Sigmoid colon (tissue), 7 donors: ENCODE results near the gene EEF1AKMT2. TPM values are rescaled to one million over a fixed set of nuclear protein-coding genes. Genes with fewer than 3 reads are reported as not detected.

Experiments
- DNase-seq: peaks from one replicate; pipeline ENCODE4 v3.0.0-alpha.2; 2019
- H3K27ac ChIP-seq, 4 donors: fragments of 200-600 bp; sonication (generic); one replicate each; pipeline ENCODE4 v1.5.1; 2016 to 2019; ENCODE audit warnings: mild to moderate bottlenecking in 1 of 4
- H3K27me3 ChIP-seq, 3 donors: fragments of 200-600 bp; sonication (generic); one replicate each; pipeline ENCODE4 v1.5.1; 2019; ENCODE audit warnings: mild to moderate bottlenecking in 1 of 3
- H3K36me3 ChIP-seq, 4 donors: fragments of 200-600 bp; sonication (generic); one replicate each; pipeline ENCODE4 v1.5.1; 2016 to 2019
- H3K4me1 ChIP-seq, 4 donors: fragments of 200-600 bp; sonication (generic); one replicate each; pipeline ENCODE4 v1.5.1; 2017 to 2019
- H3K4me3 ChIP-seq, 4 donors: fragments of 200-600 bp; sonication (generic); one replicate each; pipeline ENCODE4 v1.5.1; 2017 to 2019; ENCODE audit warnings: mild to moderate bottlenecking in 2 of 4, moderate library complexity in 1 of 4
- H3K9me3 ChIP-seq, 4 donors: fragments of 200-600 bp in 3 of 4; sonication (generic) in 3 of 4; one replicate each; pipeline versions ENCODE4 v1.5.1 to v1.6.1; 2013 to 2019
- EP300 ChIP-seq, 4 donors: sonication (generic); formaldehyde crosslinking; IDR thresholded peaks; one replicate each; pipeline ENCODE4 v1.6.1; 2017; ENCODE audit warnings: antibody characterized with exemption in 4 of 4
- POLR2A ChIP-seq, 2 donors: fragments of 450-650 bp; IDR thresholded peaks; one replicate each; pipeline ENCODE4 v1.6.1; 2016; ENCODE audit warnings: antibody characterized with exemption in 2 of 2, mild to moderate bottlenecking in 2 of 2, moderate library complexity in 2 of 2
- POLR2AphosphoS5 ChIP-seq, 4 donors: sonication (generic); formaldehyde crosslinking; IDR thresholded peaks; one replicate each; pipeline ENCODE4 v1.6.1; 2017; ENCODE audit warnings: antibody characterized with exemption in 4 of 4
- WGBS, 2 donors: extraction: QIAGEN DNeasy Blood & Tissue Kit; methylation state at CpG; one replicate each; pipeline ENCODE4 v1.1.7; 2013; 5-methylcytosine and 5-hydroxymethylcytosine counted together
- intact Hi-C: fragments of 100-400 bp; cut with DNase I; formaldehyde crosslinking; loops from one replicate; pipeline ENCODE4 v1.15.1; 2023
- polyA plus RNA-seq, 3 donors: library from polyadenylated mRNA; stranded (reverse); fragments of 200-250 nt; gene quantifications; one replicate each; pipeline ENCODE4 v1.2.3, GENCODE V29; 2013
- total RNA-seq, 4 donors: library from RNA; depleted of rRNA; stranded (reverse); fragments of >200 nt; gene quantifications; one replicate each; pipeline ENCODE4 v1.1.0, GENCODE V29; 2016
- TF ChIP-seq, protein P1 (sequence below), 4 experiments: fragments of 450-650 bp in 3 of 4; fragments of 200-600 bp in 1 of 4; IDR thresholded peaks; one replicate each; pipeline ENCODE4 v1.5.1; 2016 to 2019; ENCODE audit warnings: antibody characterized with exemption in 4 of 4, mild to moderate bottlenecking in 3 of 4, moderate library complexity in 2 of 4
- donor health status: healthy with polysubstance abuse.
- donor health status: Bipolar disorder and iron deficiency.
- donor health status: healthy.

The EEF1AKMT2 gene
- total and polyA plus RNA-seq, 7 donors = 10.0 to 19.7 (median 15.6) TPM

DNA sequence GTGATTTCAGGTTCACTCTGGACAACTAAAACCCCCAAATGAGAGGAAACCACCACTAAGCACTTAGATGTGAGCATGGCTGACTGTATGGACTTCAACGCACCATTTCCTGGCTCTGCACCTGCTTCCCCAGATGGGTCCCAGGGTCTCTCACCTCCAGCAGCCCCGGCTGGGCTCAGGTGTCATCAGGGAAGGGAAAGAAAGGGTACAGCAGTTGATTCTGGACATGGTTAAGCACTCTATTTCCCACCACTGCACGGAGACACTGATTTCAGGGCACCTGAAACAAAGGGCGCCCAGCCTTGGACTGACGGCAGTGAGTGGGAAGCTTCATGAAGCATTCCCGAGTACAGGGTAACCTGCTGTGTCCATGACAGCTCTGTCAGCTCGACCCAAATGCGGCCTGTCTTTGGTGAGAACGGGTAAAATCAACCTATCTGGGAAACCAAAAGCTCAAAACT, 66.5 kb downstream of the EEF1AKMT2 start:
- Histone ChIP-seq H3K4me1 (peaks cover 0 to 97% (median 85%) of the 10 kb centered on the region in 4 donors), H3K4me3 (no peak overlapping the region), H3K27me3 (no peaks in the 10 kb centered on the region), H3K36me3 (no peaks in the 10 kb centered on the region), H3K9me3 (no peaks in the 10 kb centered on the region), H3K27ac (peak overlapping the region; percentile 21 to 85 (median 78))
- intact Hi-C loops = no loop called here
- TF ChIP-seq EP300 (IDR thresholded peaks at IDR 0.05) (no peak), POLR2AphosphoS5 (IDR thresholded peaks at IDR 0.05) (no peak), POLR2A (IDR thresholded peaks at IDR 0.05) (no peak)
- TF ChIP-seq, protein P1, sequence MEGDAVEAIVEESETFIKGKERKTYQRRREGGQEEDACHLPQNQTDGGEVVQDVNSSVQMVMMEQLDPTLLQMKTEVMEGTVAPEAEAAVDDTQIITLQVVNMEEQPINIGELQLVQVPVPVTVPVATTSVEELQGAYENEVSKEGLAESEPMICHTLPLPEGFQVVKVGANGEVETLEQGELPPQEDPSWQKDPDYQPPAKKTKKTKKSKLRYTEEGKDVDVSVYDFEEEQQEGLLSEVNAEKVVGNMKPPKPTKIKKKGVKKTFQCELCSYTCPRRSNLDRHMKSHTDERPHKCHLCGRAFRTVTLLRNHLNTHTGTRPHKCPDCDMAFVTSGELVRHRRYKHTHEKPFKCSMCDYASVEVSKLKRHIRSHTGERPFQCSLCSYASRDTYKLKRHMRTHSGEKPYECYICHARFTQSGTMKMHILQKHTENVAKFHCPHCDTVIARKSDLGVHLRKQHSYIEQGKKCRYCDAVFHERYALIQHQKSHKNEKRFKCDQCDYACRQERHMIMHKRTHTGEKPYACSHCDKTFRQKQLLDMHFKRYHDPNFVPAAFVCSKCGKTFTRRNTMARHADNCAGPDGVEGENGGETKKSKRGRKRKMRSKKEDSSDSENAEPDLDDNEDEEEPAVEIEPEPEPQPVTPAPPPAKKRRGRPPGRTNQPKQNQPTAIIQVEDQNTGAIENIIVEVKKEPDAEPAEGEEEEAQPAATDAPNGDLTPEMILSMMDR (IDR thresholded peaks at IDR 0.05) = no peak
- peak; percentile 61 for DNase-seq
- 91 to 95% methylated on average over 9 of the region's 9 CpGs for WGBS, 2 donors

DNA sequence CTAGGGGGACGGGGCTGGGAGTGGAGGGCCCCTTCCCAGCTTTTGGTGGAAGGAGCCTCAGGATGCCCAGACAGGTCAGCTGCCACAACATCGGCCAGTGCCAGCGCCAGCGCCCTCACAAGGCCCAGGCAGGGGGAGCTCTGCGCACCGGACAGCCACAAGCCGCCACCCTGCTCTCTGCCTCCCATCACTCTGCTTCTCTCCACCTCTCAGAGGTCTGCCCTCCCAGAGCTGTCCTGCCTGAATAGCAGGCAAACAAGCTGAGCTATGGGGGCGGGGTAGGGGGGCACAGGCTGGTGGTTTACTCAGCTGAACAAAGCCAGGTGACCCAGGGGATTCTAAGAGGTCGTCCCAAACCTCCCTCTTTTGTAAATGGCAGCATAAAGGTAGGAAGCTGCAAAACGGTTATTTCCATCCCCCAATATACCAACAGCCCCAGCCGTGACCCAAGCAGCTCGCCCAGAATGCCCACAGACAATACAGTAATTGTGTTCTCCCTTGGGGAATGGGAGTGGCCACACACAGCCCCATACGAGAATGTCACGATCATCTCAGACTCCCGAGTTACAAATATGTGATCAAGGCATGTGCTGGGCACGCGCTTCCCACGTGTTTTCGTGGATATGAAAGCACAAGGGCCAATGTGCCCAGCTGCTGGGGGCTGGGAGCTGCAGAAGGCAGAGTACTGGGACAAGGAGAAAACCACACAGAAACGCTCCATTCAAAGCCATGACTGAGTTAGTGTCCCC, 67.2 kb downstream of the EEF1AKMT2 start:
- Histone ChIP-seq H3K9me3 (no peaks in the 10 kb centered on the region), H3K27ac (peak overlapping the region; percentile 78 to 85 (median 80)), H3K4me3 (no peak overlapping the region), H3K36me3 (no peaks in the 10 kb centered on the region), H3K4me1 (peaks cover 0 to 97% (median 85%) of the 10 kb centered on the region in 4 donors), H3K27me3 (no peaks in the 10 kb centered on the region)
- peak; percentile 79 for DNase-seq
- 49 to 70% methylated on average over 20 of the region's 20 CpGs for WGBS, 2 donors
- intact Hi-C loops = no loop called here
- TF ChIP-seq POLR2A (IDR thresholded peaks at IDR 0.05) = no peak
- TF ChIP-seq, protein P1 (IDR thresholded peaks at IDR 0.05) = no peak
- TF ChIP-seq POLR2AphosphoS5 (IDR thresholded peaks at IDR 0.05) = peak in 2 of 4 donors; percentile 32 to 44
- TF ChIP-seq EP300 (IDR thresholded peaks at IDR 0.05) = no peak

DNA sequence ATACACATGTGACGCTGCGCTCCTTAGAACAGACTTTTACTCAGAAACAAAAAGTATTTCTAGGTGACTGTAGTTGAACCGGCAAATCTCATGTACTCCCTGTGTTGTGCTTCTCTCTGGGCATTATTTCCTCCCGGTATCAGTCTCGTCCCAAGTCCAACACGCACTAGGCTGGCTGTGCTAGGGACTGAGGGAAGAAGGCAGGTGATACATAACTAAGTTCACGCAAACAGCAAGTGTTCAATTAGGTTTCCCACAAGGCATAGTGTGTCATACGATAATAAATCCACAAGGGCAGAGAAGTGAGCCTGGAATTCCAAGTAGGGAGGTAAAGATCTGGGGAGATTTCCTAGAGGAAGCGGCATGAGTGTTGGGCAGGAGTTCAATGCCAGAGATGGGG, 67.9 kb downstream of the EEF1AKMT2 start:
- Histone ChIP-seq H3K27ac (peak overlapping the region; percentile 78 to 85 (median 80)), H3K36me3 (no peaks in the 10 kb centered on the region), H3K4me3 (no peak overlapping the region), H3K4me1 (peaks cover 0 to 97% (median 85%) of the 10 kb centered on the region in 4 donors), H3K9me3 (no peaks in the 10 kb centered on the region), H3K27me3 (no peaks in the 10 kb centered on the region)
- peak; percentile 28 for DNase-seq
- intact Hi-C loops = no loop called here
- TF ChIP-seq POLR2A (IDR thresholded peaks at IDR 0.05) = no peak
- TF ChIP-seq, protein P1 (IDR thresholded peaks at IDR 0.05) = no peak
- TF ChIP-seq POLR2AphosphoS5 (IDR thresholded peaks at IDR 0.05) = no peak
- no peak for TF ChIP-seq EP300 (IDR thresholded peaks at IDR 0.05)
- 34 to 68% methylated on average over 9 of the region's 9 CpGs for WGBS, 2 donors

DNA sequence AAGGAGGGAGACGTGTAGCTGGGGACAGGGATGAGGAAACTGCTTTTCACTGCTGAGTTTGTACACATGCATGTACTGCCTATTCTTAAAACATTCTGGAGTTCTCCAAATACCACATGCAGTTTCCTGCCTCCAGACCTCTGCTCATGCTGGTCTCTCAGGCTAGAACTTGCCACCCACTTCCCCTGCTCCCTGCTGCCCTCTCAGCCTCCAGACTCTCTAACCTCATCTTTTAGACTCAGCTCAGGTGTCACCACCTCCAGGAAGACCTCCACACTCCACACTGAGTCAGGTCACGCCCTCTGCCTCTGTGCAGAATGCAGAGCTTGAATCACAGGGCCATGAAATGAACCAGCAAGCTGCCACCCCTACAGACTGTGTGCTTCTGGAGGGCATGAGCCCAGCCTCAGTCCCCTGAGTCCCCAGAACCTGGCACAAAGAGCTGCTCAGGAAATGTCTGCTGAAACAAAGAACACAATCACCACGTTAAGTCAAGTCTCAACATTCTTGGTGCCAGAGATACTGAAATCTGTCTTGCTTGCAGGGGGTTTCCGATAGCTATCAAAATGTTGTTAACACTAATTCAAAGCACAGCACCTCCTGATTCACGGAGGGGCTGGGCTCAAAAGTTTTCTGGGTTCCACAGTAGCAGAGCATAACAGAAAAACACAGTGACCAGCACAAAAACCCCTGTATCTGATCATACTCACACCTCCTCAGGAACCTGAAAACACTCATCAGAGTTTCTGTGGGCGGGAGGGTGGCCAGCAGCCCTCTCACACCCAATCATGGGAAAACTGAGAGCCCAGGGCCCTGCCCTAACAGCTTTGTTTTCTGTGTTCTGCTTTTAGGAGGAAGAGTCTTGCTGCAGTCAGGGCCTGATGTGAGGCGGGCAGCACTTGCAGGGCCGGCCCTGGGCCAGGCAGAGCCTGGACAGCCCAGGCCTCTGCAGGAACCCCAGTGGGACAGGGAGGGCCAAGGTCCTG, 68.6 kb downstream of the EEF1AKMT2 start:
- H3K36me3 ChIP-seq = no peaks in the 10 kb centered on the region
- H3K27me3 ChIP-seq = no peaks in the 10 kb centered on the region
- no peaks in the 10 kb centered on the region for H3K9me3 ChIP-seq
- H3K27ac ChIP-seq = peak overlapping the region; percentile 78 to 85 (median 80)
- no peak overlapping the region for H3K4me3 ChIP-seq
- TF ChIP-seq, protein P1 (IDR thresholded peaks at IDR 0.05) = no peak
- TF ChIP-seq EP300 (IDR thresholded peaks at IDR 0.05) (no peak), POLR2AphosphoS5 (IDR thresholded peaks at IDR 0.05) (peak in 2 of 4 donors; percentile 25 to 66), POLR2A (IDR thresholded peaks at IDR 0.05) (no peak)
- peaks cover 0 to 97% (median 84%) of the 10 kb centered on the region in 4 donors for H3K4me1 ChIP-seq
- intact Hi-C loops = no loop called here
- 36 to 40% methylated on average over 8 of the region's 8 CpGs for WGBS, 2 donors
- DNase-seq = peak; percentile 64
